Esophagus muscularis mucosa (tissue), 4 donors: Measurements from ENCODE around the gene NSD1. TPM values are rescaled to one million over a fixed set of nuclear protein-coding genes. Genes with fewer than 3 reads are reported as not detected.

Experiments
- DNase-seq: peaks from one replicate; pipeline ENCODE4 v3.0.0-alpha.2; 2017; ENCODE audit errors: extremely low spot score
- H3K27ac ChIP-seq, 4 donors: fragments of 200-600 bp; sonication (generic); replicated peaks in 1 of 4; 1 replicate in 3 of 4; 2 replicates in 1 of 4; pipeline ENCODE4 v1.5.1; 2016 to 2019; ENCODE audit warnings: mild to moderate bottlenecking in 1 of 4
- H3K27me3 ChIP-seq, 4 donors: fragments of 200-600 bp; sonication (generic); one replicate each; pipeline versions ENCODE4 v1.5.1 to v1.6.0; 2016 to 2019
- H3K36me3 ChIP-seq, 4 donors: fragments of 200-600 bp; sonication (generic); one replicate each; pipeline ENCODE4 v1.5.1; 2016 to 2019
- H3K4me1 ChIP-seq, 4 donors: fragments of 200-600 bp; sonication (generic); one replicate each; pipeline ENCODE4 v1.5.1; 2016 to 2019
- H3K4me3 ChIP-seq, 4 donors: fragments of 200-600 bp; sonication (generic); 1 replicate in 2 of 4; 2 replicates in 2 of 4; pipeline ENCODE4 v1.5.1; 2016 to 2019; ENCODE audit warnings: mild to moderate bottlenecking in 4 of 4, moderate library complexity in 1 of 4
- H3K9me3 ChIP-seq, 4 donors: fragments of 200-600 bp; sonication (generic); 1 replicate in 3 of 4; 2 replicates in 1 of 4; pipeline ENCODE4 v1.5.1; 2016 to 2019
- CTCF ChIP-seq, 3 experiments: fragments of 200-600 bp in 2 of 3; fragments of 450-650 bp in 1 of 3; sonication (generic) in 2 of 3; IDR thresholded peaks; one replicate each; pipeline ENCODE4 v1.5.1; 2017 to 2019; ENCODE audit warnings: antibody characterized with exemption in 3 of 3, mild to moderate bottlenecking in 2 of 3, moderate library complexity in 1 of 3
- EP300 ChIP-seq: sonication (generic); formaldehyde crosslinking; IDR thresholded peaks from one replicate; pipeline ENCODE4 v1.6.1; 2017; ENCODE audit warnings: antibody characterized with exemption
- POLR2A ChIP-seq: fragments of 450-650 bp; IDR thresholded peaks from one replicate; pipeline ENCODE4 v1.6.1; 2017; ENCODE audit warnings: antibody characterized with exemption, moderate library complexity, mild to moderate bottlenecking, low read depth
- POLR2AphosphoS5 ChIP-seq, 2 donors: sonication (generic); formaldehyde crosslinking; IDR thresholded peaks; one replicate each; pipeline ENCODE4 v1.6.1; 2017; ENCODE audit warnings: antibody characterized with exemption in 2 of 2
- WGBS: methylation state at CpG from one replicate; pipeline ENCODE4 v1.1.5; 2018; 5-methylcytosine and 5-hydroxymethylcytosine counted together
- intact Hi-C: fragments of 100-400 bp; cut with DNase I; formaldehyde crosslinking; loops from one replicate; pipeline ENCODE4 v1.15.1; 2023
- total RNA-seq, 4 donors: library from RNA; depleted of rRNA; stranded (reverse); fragments of >200 nt; gene quantifications; one replicate each; pipeline versions ENCODE4 v1.1.0 to v1.2.1, GENCODE V29; 2016

NSD1 gene, protein sequence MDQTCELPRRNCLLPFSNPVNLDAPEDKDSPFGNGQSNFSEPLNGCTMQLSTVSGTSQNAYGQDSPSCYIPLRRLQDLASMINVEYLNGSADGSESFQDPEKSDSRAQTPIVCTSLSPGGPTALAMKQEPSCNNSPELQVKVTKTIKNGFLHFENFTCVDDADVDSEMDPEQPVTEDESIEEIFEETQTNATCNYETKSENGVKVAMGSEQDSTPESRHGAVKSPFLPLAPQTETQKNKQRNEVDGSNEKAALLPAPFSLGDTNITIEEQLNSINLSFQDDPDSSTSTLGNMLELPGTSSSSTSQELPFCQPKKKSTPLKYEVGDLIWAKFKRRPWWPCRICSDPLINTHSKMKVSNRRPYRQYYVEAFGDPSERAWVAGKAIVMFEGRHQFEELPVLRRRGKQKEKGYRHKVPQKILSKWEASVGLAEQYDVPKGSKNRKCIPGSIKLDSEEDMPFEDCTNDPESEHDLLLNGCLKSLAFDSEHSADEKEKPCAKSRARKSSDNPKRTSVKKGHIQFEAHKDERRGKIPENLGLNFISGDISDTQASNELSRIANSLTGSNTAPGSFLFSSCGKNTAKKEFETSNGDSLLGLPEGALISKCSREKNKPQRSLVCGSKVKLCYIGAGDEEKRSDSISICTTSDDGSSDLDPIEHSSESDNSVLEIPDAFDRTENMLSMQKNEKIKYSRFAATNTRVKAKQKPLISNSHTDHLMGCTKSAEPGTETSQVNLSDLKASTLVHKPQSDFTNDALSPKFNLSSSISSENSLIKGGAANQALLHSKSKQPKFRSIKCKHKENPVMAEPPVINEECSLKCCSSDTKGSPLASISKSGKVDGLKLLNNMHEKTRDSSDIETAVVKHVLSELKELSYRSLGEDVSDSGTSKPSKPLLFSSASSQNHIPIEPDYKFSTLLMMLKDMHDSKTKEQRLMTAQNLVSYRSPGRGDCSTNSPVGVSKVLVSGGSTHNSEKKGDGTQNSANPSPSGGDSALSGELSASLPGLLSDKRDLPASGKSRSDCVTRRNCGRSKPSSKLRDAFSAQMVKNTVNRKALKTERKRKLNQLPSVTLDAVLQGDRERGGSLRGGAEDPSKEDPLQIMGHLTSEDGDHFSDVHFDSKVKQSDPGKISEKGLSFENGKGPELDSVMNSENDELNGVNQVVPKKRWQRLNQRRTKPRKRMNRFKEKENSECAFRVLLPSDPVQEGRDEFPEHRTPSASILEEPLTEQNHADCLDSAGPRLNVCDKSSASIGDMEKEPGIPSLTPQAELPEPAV (N-terminal part only)
- total RNA-seq, result 10 to 100 TPM; 35.1 to 47.9 (median 43.7) TPM

- Histone ChIP-seq H3K4me3 (peak within 1 kb of the TSS; percentile 81 to 92 (median 86)), H3K27ac (peak within 1 kb of the TSS; percentile 92 to 95 (median 93)), H3K27me3 (no peaks in the 10 kb centered on the region), H3K36me3 (peaks cover 9 to 30% (median 18%) of the 10 kb centered on the region in 4 donors), H3K4me1 (peaks cover 44 to 57% (median 51%) of the 10 kb centered on the region in 4 donors), H3K9me3 (no peaks in the 10 kb centered on the region)
- TF ChIP-seq CTCF (IDR thresholded peaks at IDR 0.05), result peak in 1 of 3 experiments; percentile 15
- TF ChIP-seq POLR2AphosphoS5 (IDR thresholded peaks at IDR 0.05), result no peak
- no peak for TF ChIP-seq EP300
- DNase-seq, result no peak
- WGBS, result 1% methylated on average over 14 of the region's 93 CpGs
- intact Hi-C loops, result no loop called here
These were observed at the start of gene NSD1 for GRCh38 chr5:177133096-177133852. Gene NSD1, plus strand, starts transcription at chr5:177133773. Its CDS starts 1,331 bp downstream, at chr5:177135104.

- TF ChIP-seq POLR2A (no peak), EP300 (no peak), CTCF (IDR thresholded peaks at IDR 0.05) (no peak), POLR2AphosphoS5 (IDR thresholded peaks at IDR 0.05) (no peak)
- Histone ChIP-seq H3K4me3 (no peak overlapping the region), H3K4me1 (peaks cover 14 to 23% (median 19%) of the 10 kb centered on the region in 4 donors), H3K27ac (no peak overlapping the region), H3K27me3 (peaks cover 0 to 55% (median 9%) of the 10 kb centered on the region in 4 donors), H3K36me3 (no peaks in the 10 kb centered on the region), H3K9me3 (no peaks in the 10 kb centered on the region)
- no peak for DNase-seq
- 46% methylated on average over 4 of the region's 4 CpGs for WGBS
- intact Hi-C loops, result no loop called here
These were observed 49.4 kb upstream of the NSD1 start for GRCh38 chr5:177084175-177084574.

DNA sequence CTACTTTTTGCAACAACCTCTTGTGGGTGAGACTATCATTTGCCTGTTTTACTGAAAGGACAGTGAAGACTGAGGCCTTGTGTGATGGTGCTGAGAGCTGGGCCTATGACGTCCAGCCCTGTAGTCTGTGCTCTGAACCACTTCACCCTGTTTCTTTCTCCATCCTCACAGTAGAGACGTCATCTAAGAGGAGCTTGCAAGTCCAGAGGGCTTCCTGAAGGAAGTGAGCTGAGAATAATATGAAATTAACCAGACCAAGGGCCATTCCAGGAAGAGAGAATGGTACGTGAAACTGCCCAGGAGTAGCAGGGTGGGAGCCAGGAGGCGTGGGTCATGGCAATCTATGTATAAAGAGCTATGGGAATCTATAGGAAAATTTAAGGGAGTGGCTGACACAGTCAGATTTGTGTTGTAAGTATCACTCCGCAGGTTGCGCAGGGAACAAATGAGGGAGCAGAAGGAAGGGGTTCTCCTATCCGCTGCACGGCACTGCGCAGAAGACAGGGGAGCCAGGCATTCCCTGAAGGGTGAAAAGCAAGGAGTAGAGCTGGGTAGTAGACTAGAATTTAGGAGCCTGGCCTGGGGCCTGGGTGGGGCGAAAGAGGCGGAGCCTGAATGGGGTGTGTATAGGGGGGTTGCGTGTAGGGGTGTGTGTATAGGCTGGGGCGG is 47.5 kb upstream of the NSD1 start:
- Histone ChIP-seq H3K9me3 (no peaks in the 10 kb centered on the region), H3K4me1 (peaks cover 14 to 33% (median 27%) of the 10 kb centered on the region in 4 donors), H3K4me3 (peak overlapping the region in 3 of 4 donors; percentile 48 to 60 (median 51)), H3K27ac (no peak overlapping the region), H3K36me3 (no peaks in the 10 kb centered on the region), H3K27me3 (peaks cover 0 to 73% (median 11%) of the 10 kb centered on the region in 4 donors)
- TF ChIP-seq EP300 (no peak), POLR2A (no peak), POLR2AphosphoS5 (IDR thresholded peaks at IDR 0.05) (no peak), CTCF (IDR thresholded peaks at IDR 0.05) (no peak)
- DNase-seq, result no peak
- WGBS, result 52% methylated on average over 13 of the region's 13 CpGs
- intact Hi-C loops, result no loop called here
